GM21381 (cell line): ENCODE measurements around the gene GRID2.
"Not testable (repeated sequence)": the region's sequence is repeated elsewhere in the genome, so short reads cannot be mapped to it uniquely, and the experiment has no call there.

ENCODE experiments used
- ATAC-seq: cut with Tn5 transposase; IDR thresholded peaks from one replicate; pipeline ENCODE4 v1.9.1; 2021; ENCODE audit warnings: mild to moderate bottlenecking, moderate library complexity; ENCODE audit not compliant: unreplicated experiment

The GRID2 gene

DNA sequence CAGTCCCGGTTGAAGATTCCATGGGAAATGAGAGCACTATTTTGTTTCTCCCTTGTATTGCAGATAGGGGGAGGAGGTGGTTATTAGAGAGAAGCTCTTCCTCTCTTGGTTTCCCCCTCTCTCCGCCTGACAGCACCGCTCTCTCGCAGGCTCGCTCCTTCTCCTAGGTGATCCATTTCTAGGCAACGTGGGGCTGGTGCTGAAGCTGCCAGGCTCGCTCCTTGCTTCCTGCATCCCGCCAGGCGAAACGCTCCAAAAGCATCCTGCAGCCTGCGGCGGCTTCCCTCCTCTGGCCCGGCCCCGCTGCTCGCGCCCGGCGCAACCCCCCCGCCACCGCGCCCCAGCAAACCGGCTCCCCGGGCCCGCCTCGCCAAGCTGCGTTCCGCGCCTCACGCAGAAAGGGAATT is at the start of gene GRID2:
TSS of gene GRID2 (plus strand) at position 346 of the 407 bp plus-strand sequence.
- no peak for ATAC-seq

- no peak for ATAC-seq
These were observed 49.6 kb upstream of the GRID2 start for GRCh38 chr4:92253986-92254671.

DNA sequence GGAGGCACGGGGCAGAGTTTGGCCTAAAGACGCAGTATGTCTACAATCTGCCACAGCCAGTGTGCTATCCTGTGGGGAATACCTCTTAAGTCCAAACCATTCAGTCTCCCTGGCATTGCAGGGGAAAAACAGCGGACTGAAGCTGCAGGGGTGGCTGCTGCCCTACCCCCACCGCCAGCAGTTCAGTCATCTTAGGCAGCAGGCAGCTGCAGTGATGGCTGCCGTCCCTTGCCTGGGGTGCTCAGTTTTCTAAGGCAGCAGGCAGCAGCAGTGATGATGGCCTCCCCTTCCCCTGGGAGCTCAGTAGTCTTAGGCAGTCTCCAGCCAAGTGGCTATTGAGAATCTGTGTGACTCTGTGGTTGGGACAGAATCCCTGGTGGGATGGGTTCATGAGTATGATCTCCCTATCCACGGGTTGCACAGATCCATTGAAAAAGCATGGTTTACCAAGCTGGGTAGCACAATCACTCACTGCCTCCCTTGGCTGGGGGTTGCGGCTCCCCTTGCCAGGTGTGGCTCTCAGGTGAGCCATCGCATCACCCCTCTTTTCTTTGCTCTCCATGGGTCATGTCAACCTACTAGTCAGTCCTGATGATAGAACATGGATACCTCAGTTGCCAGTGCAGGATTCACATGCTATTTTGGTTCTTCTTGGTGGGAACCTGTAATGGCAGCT is 48.9 kb upstream of the GRID2 start:
- no peak for ATAC-seq

DNA sequence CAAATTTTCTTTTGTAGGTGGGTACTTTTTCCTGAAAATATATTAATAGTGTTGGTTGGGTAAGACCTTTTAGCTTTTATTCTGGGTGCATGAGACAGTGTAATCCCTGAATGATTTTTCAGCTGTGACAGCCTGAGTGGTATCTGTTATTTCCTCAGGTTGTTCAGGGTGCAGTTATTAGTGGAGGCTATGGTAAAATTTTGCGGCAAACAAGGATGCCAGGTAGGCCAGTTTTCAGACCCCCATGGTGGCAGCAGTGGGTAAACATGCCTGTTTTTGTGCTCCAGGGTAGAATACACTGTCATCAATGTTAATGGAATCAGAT is 47.9 kb upstream of the GRID2 start:
- no peak for ATAC-seq

DNA sequence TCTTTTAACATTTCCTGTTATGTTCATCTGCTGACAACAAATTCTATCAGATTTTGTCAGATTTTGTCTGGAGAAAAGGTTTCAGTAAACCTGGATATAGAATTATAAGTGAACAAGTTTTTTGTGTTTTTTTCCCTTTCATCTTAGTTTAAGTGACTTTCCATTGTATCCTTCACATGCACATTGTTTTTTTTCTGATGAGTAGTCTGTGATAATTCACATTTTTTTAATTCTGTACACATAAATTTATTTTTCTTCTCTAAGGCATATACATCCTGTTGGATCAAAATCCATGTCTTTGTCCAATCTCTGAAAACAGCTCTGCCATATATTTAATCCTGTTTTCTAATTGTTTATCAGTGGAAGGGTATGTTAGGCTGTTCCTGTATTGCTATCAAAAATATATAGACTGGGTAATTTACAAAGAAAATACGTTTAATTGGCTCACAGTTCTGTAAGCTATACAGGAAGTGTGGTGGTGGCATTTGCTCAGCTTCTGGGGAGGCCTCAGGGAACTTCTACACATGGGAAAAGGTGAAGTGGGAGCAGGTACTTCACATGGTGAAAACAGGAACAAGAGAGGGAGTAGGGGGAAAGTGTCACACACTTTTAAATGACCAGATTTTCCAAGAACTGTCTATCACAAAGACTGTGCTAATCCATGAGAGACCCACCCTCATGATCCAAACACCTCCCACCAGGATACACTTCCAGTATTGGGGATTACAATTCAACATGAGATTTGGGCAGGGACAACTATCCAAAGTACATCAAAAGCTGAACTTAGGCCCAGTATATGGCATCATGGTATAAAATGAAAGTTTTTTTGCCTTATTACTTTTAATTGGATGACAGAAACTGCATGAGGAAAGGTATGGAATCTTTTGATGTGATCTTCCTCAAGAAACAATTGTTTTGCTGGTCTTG is 45.6 kb upstream of the GRID2 start:
- no peak for ATAC-seq

GRCh38 chr4:92261256-92261655 is 42.5 kb upstream of the GRID2 start:
- ATAC-seq = no peak

- ATAC-seq = no peak
These were observed 41.4 kb upstream of the GRID2 start for GRCh38 chr4:92262371-92262770.

DNA sequence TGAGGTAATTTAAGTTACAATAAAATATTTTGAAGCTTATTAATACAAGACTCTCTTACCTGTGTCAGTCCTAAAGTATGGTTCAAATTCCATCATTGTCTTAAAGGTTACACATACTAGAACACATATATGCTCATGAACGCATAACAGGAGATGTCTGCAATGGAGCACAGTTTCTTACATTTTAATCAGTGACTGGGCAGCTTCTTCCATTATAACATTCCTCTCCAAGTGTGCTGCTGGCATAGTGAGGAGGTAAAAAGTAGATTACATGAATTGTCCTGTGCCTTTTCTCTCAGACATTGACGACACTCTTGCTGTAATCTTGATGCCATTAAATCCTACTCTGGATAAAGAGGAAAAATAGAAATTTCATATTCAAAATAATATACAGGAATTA is 40.8 kb upstream of the GRID2 start:
- ATAC-seq = no peak

GRCh38 chr4:92263575-92263974 is 40.2 kb upstream of the GRID2 start:
- ATAC-seq = no peak

- no peak for ATAC-seq
These were observed 39.6 kb upstream of the GRID2 start for GRCh38 chr4:92264163-92264562.

DNA sequence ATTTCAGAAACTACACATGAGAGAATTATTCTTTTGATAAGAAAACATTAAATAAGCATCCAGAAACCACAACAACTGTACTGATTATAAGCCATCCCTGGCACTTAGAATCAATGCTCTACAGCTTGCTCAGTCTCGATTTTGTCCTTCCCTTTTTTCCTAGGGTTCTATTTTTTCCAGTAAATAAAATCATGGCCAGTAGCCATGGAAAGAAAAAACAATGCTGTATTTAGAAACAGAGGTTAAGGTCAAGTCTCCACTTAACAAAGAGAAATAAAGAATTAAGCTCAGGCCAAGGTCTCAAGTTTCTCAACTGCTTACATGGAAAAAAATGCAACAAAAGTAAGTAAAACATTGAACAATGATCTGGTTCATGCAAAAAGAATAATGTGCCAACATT is 38.7 kb upstream of the GRID2 start:
- ATAC-seq = no peak

DNA sequence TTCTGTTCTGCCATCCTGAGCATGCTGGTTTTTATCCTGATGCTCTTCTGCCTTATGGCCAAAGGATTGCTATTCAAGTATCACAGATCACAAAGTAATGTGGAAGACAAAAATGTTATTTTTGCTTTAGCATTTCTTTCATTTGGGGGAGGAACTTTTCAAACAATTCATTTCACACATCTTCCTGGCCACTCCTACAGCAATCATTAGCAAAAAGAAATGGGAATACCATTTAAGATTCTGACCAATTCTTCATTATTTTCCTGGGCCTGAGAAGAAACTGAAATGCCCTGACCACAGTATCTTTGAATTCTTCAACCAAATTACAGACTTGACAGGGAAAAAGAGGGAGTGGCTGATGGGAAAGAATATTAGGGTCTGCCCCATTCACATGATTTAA is 38.0 kb upstream of the GRID2 start:
- ATAC-seq = no peak

DNA sequence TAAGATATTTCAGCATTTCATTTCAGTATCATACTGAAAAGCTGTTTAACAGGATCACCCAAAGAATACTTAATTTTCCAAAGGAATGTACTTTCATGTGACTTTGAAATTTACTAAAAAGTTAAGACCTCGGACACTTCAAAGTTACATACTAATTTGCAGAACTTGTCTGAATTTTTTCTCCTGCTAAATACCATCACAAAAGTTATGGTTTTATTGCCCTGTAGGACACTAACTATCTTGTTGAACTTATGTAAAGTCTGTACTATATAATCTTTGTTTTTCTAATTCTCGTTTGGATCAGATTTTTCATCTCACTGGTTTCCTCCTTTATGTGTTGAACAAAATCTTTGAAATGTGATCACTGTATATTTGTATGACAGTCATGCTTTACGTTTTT is 37.2 kb upstream of the GRID2 start:
- ATAC-seq = no peak

GRCh38 chr4:92268642-92269041 is 35.1 kb upstream of the GRID2 start:
- ATAC-seq = no peak

DNA sequence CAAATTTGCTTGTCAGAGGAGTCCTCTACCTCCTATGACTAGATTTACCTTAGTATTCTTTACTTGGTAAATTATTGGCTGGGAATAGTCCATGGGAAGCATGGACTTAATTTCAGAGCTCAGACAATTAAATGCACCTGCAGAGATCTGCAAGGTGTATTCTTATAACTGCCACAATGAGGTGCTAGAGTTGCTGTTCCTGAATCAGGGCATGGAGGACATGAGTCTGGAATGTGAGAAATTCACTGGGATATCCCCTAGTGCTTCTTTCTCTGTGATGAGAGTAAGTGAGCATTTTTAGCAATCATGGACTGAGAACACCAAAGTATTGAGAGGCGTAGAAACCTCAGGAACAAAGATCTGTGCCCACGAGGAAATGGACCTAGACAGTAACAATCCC is 32.9 kb upstream of the GRID2 start:
- no peak for ATAC-seq

DNA sequence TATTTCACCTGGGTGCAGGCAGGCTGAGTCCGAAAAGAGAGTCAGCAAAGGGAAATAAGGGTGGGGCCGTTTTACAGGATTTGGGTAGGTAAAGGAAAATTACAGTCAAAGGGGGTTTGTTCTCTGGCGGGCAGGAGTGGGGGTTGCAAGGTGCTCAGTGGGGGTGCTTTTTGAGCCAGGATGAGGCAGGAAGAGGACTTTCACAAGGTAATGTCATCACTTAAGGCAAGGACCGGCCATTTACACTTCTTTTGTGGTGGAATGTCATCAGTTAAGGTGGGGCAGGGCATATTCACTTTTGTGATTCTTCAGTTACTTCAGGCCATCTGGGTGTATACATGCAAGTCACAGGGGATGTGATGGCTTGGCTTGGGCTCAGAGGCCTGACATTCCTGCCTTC is 32.2 kb upstream of the GRID2 start:
- ATAC-seq = not testable (repeated sequence)

DNA sequence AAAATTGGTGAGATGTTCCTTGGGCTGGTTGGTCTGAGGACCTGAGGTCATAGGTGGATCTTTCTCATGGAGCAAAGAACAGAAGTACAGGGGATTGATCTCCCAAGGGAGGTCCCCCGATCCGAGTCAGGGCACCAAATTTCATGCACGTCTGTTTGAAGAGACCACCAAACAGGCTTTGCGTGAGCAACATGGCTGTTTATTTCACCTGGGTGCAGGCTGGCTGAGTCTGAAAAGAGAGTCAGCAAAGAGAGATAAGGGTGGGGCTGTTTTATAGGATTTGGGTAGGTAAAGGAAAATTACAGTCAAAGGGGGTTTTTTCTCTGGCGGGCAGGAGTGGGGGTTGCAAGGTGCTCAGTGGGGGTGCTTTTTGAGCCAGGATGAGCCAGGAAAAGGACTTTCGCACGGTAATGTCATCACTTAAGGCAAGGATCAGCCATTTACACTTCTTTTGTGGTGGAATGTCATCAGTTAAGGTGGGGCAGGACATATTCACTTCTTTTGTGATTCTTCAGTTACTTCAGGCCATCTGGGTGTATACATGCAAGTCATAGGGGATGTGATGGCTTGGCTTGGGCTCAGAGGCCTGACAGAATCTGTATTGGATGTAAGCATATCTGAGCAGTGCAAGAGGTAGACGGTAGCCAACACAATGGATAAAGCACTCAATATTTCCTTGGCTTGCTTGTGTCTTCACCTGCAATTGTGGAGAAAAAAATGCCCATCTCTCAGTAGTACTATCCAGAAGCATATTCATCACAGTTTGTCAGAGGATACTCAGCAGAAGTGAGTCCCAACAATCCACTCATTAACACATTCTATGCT is 26.5 kb upstream of the GRID2 start:
- ATAC-seq = not testable (repeated sequence)

DNA sequence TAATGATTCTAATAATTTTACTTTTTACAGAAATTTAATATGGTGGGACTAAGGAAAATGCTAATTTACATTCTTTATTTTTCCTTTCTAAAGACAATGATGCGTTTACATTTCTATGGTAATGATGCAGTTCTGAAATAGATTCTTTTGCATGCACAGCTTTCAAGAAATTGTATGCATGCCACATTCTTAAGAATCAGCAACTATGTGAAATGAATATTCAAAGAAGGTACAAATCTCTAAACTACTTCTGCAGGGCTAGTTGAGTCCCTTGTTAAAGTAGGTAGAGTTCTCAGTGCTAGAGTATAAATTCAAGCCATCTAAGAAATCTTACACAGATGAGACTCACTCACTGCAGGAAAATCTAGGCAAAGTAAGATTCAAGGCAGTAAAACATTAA is 24.5 kb upstream of the GRID2 start:
- ATAC-seq = no peak

GRCh38 chr4:92299152-92299551 is 4.6 kb upstream of the GRID2 start:
- ATAC-seq = no peak

- ATAC-seq = no peak
These were observed 355 bp downstream of the GRID2 start for GRCh38 chr4:92304121-92304520.

DNA sequence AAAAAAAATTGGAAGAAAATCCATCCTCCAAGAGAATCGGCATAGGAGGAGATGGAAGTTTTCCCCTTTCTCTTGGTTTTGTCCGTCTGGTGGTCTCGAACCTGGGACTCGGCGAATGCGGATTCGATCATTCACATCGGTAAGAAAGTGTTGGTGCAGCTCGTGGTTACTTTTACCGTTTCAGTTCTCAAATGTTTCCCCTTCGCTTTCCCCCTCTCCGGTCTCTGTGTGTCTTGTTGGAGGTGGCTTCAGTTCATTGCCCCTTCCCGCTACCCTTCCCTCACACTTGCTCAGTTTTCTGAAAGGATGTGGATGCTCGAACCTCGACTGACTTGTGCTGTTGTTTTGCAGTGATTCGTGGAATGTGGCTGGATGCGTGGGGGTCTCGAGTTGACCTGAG is 840 bp downstream of the GRID2 start:
- ATAC-seq = no peak
